ENCODE results near the gene PPEF1. TPM values are rescaled to one million over a fixed set of nuclear protein-coding genes. Genes with fewer than 3 reads are reported as not detected.

PPEF1 gene
- total RNA-seq, 1 experiment from 2014 or later = 0.52 TPM

GRCh38 chrX:18855919-18856644 is 148.6 kb downstream of the PPEF1 start:
- H3K23ac ChIP-seq (ENCODE audit: insufficient read length, low read depth, low read length) = no peak overlapping the region
- H3T11ph ChIP-seq (ENCODE audit: low read length) = no peak overlapping the region
- H2BK15ac ChIP-seq (ENCODE audit: low read depth, low read length) = no peak overlapping the region
- H2AFZ ChIP-seq (ENCODE audit: low read length) = no peak overlapping the region
- H2BK20ac ChIP-seq (ENCODE audit: low read depth, low read length, poor library complexity, severe bottlenecking) = no peak overlapping the region
- no peak overlapping the region for H3K9ac ChIP-seq (ENCODE audit: extremely low read depth, insufficient read length, low read length)
- H3K27me3 Mint-ChIP-seq (ENCODE audit: low read depth) = no peaks in the 10 kb centered on the region; the same call in 1 of the 2 replicates
- no peaks in the 10 kb centered on the region for H3K23me2 ChIP-seq (ENCODE audit: insufficient read length, low read depth, low read length, poor library complexity, severe bottlenecking)
- H3K4ac ChIP-seq (ENCODE audit: low read depth, low read length) = no peak overlapping the region
- no peak overlapping the region for H2BK12ac ChIP-seq (ENCODE audit: insufficient read length, low read depth, low read length)
- no peak for DNase-seq
- no peak overlapping the region for H3K56ac ChIP-seq (ENCODE audit: insufficient read length, low read depth, low read length)
- H4K8ac ChIP-seq (replicated peaks; ENCODE audit: insufficient read length, low read depth, low read length) = no peak overlapping the region
- WGBS (ENCODE audit: extremely low coverage, insufficient read length, low lambda C conversion rate) = no CpG with 5 or more reads among the region's 1 CpG
- H4K91ac ChIP-seq (ENCODE audit: insufficient read length, low read depth, low read length) = no peak overlapping the region
- H4K5ac ChIP-seq (ENCODE audit: insufficient read length, low read depth, low read length) = no peak overlapping the region
- peaks cover 68 to 69% of the 10 kb centered on the region in 2 experiments for H3K9me3 Mint-ChIP-seq
- no peak overlapping the region for H3K27ac ChIP-seq (ENCODE audit: insufficient read length, low read depth, low read length)
- H2BK5ac ChIP-seq (ENCODE audit: insufficient read length, low read length) = no peak overlapping the region
- no peaks in the 10 kb centered on the region for H4K20me1 ChIP-seq (ENCODE audit: control insufficient read depth, insufficient read depth, insufficient read length)
- no peaks in the 10 kb centered on the region for H3K27me3 ChIP-seq (ENCODE audit: insufficient read depth, low read length)
- no peak overlapping the region for H3K14ac ChIP-seq (ENCODE audit: insufficient read depth, low read length)
- peaks cover 0 to 2% of the 10 kb centered on the region in 2 experiments; a peak in 1 of 4 replicates for H3K4me1 Mint-ChIP-seq
- no peaks in the 10 kb centered on the region for H3K4me1 ChIP-seq (ENCODE audit: insufficient read depth, low read length)
- TF ChIP-seq, protein P1, sequence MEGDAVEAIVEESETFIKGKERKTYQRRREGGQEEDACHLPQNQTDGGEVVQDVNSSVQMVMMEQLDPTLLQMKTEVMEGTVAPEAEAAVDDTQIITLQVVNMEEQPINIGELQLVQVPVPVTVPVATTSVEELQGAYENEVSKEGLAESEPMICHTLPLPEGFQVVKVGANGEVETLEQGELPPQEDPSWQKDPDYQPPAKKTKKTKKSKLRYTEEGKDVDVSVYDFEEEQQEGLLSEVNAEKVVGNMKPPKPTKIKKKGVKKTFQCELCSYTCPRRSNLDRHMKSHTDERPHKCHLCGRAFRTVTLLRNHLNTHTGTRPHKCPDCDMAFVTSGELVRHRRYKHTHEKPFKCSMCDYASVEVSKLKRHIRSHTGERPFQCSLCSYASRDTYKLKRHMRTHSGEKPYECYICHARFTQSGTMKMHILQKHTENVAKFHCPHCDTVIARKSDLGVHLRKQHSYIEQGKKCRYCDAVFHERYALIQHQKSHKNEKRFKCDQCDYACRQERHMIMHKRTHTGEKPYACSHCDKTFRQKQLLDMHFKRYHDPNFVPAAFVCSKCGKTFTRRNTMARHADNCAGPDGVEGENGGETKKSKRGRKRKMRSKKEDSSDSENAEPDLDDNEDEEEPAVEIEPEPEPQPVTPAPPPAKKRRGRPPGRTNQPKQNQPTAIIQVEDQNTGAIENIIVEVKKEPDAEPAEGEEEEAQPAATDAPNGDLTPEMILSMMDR (conservative IDR thresholded peaks at IDR 0.05) = no peak
- no peak overlapping the region for H3K4me3 Mint-ChIP-seq
- peaks cover 0 to 3% (median 3%) of the 10 kb centered on the region in 3 experiments; a peak in 3 of 7 replicates for H3K36me3 Mint-ChIP-seq (ENCODE audit: insufficient read depth in 1 of 3, low read depth in 3 of 3)
- H2AK5ac ChIP-seq (ENCODE audit: insufficient read length, low read length) = no peak overlapping the region
- H3K79me2 ChIP-seq (ENCODE audit: insufficient read depth, low read length) = no peaks in the 10 kb centered on the region
- H3K27ac Mint-ChIP-seq = no peak overlapping the region
- H3K9me3 ChIP-seq (ENCODE audit: control insufficient read depth, low read depth, low read length) = peaks cover 24% of the 10 kb centered on the region
- no peaks in the 10 kb centered on the region for H3K79me1 ChIP-seq (ENCODE audit: insufficient read depth, low read depth, low read length, poor library complexity, severe bottlenecking)
- no peak overlapping the region for H3K18ac ChIP-seq (ENCODE audit: insufficient read length, low read depth, low read length)
- no peak overlapping the region for H3K4me2 ChIP-seq (ENCODE audit: insufficient read depth, insufficient read length, low read length)
- H2BK120ac ChIP-seq (ENCODE audit: low read depth, low read length, poor library complexity, severe bottlenecking) = no peak overlapping the region

Measured in H9 (cell line).